ENCODE measurements around the gene CTNNBL1.
A peak's percentile ranks its signal among the peaks of the same experiment; 100 is the strongest.

Gene CTNNBL1

GRCh38 chr20:37911838-37912281, 218.0 kb downstream of the CTNNBL1 start:
- no peak for TF ChIP-seq CTCF (IDR thresholded peaks at IDR 0.05; ENCODE audit: borderline replicate concordance, control extremely low read depth, extremely low read depth, insufficient read depth, missing control alignments)
- in situ Hi-C loops (cut with MboI; ENCODE audit: low sequenced_read_pairs, unreplicated experiment): loop anchor here (25.0 kb wide), 1 partner anchor 300 kb away; no protein-coding TSS in a partner anchor
- DNase-seq (ENCODE audit: low spot score): peak; percentile 65

- TF ChIP-seq CTCF (IDR thresholded peaks at IDR 0.05; ENCODE audit: borderline replicate concordance, control extremely low read depth, extremely low read depth, insufficient read depth, missing control alignments): no peak
- no peak for DNase-seq (ENCODE audit: low spot score)
- in situ Hi-C loops (cut with MboI; ENCODE audit: low sequenced_read_pairs, unreplicated experiment): loop anchor here (25.0 kb wide), 1 partner anchor 299 kb away; no protein-coding TSS in a partner anchor
Observed at GRCh38 chr20:37912874-37913273, 219.0 kb downstream of the CTNNBL1 start.

GRCh38 chr20:37913567-37914366, 219.9 kb downstream of the CTNNBL1 start:
- TF ChIP-seq CTCF (IDR thresholded peaks at IDR 0.05; ENCODE audit: borderline replicate concordance, control extremely low read depth, extremely low read depth, insufficient read depth, missing control alignments): no peak
- in situ Hi-C loops (cut with MboI; ENCODE audit: low sequenced_read_pairs, unreplicated experiment): loop anchor here (25.0 kb wide), 1 partner anchor 299 kb away; no protein-coding TSS in a partner anchor
- no peak for DNase-seq (ENCODE audit: low spot score)

GRCh38 chr20:37914367-37914671, 220.5 kb downstream of the CTNNBL1 start:
- in situ Hi-C loops (cut with MboI; ENCODE audit: low sequenced_read_pairs, unreplicated experiment): loop anchor here (25.0 kb wide), 1 partner anchor 298 kb away; no protein-coding TSS in a partner anchor
- no peak for DNase-seq (ENCODE audit: low spot score)
- no peak for TF ChIP-seq CTCF (IDR thresholded peaks at IDR 0.05; ENCODE audit: borderline replicate concordance, control extremely low read depth, extremely low read depth, insufficient read depth, missing control alignments)

GRCh38 chr20:37914672-37915433, 221.0 kb downstream of the CTNNBL1 start:
- TF ChIP-seq CTCF (IDR thresholded peaks at IDR 0.05; ENCODE audit: borderline replicate concordance, control extremely low read depth, extremely low read depth, insufficient read depth, missing control alignments): no peak
- in situ Hi-C loops (cut with MboI; ENCODE audit: low sequenced_read_pairs, unreplicated experiment): loop anchor here (25.0 kb wide), 1 partner anchor 297 kb away; no protein-coding TSS in a partner anchor
- DNase-seq (ENCODE audit: low spot score): peak; percentile 67

GRCh38 chr20:37915434-37915787, 221.6 kb downstream of the CTNNBL1 start:
- in situ Hi-C loops (cut with MboI; ENCODE audit: low sequenced_read_pairs, unreplicated experiment): loop anchor here (25.0 kb wide), 1 partner anchor 297 kb away; no protein-coding TSS in a partner anchor
- TF ChIP-seq CTCF (IDR thresholded peaks at IDR 0.05; ENCODE audit: borderline replicate concordance, control extremely low read depth, extremely low read depth, insufficient read depth, missing control alignments): no peak
- no peak for DNase-seq (ENCODE audit: low spot score)

All from GM13976 (cell line).